Measurements from ENCODE around the gene HOXA7. TPM values are rescaled to one million over a fixed set of nuclear protein-coding genes. Genes with fewer than 3 reads are reported as not detected.
A peak's percentile ranks its signal among the peaks of the same experiment; 100 is the strongest.

The HOXA7 gene
- total RNA-seq, 2 donors from 2014 or later, result 30.2 to 38.9 TPM

DNA sequence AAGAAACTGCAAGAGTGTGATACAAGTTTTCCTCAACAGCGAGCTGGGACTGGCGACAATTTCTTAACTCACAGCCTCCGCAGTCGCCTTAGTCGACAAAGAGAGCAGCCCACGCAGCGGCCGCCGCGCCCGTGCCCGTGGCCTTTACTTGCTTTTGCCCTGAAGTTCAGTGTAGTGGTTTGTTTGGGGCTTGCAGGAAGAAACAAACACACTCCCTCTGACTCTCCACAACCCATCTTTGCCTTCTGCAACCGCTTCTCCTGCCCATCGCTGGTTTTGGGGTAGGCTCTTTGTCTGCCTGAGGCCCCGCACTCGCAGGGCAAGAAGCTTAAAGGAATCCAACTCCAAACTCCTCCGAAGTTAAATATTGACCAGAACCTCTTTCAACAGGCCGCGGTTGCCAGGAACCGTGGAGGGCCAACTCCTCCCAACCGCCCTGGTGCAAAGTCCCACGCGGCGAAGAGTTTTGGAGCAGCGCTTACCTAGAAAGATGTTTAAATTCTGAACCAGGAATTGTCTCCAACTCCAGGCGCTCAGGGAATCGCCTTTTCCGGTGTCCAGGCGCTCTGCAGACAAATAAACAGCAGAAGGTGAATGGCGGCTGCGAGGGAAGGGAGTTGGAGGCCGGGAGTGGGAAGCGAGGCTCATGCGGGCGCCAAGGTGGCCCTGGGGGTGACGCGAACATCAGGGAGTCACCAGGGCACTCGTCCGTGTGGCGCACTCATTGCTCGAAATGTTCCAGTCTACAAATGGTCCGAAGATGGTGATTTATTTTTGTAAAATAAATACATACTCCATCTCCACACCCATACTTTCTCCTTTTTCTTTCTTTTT lies 34.2 kb downstream of the HOXA7 start:
- intact Hi-C loops (cut with DNase I, micrococcal nuclease), result no loop called here
- ATAC-seq (peak; percentile 78), DNase-seq (peak; percentile 77 to 80)

DNA sequence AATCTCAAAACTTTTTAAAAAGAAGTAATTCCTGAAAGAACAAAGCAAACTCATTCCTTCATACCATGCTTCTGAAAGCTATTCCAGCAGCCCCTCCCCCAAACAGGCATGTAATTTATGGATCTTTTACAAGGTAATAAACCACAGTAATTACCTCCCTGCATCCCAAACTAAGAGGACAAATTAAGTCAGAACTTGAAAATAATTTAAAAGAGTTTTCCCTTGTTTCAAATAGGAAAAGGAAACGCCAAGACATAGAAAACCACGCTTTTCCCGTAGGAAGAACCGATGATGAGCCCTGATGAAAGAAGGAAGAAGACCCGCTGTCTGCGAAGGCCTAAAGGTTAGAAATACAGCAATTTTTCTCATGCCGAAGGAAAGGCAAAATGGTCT lies 34.8 kb downstream of the HOXA7 start:
- DNase-seq (peak in 1 of 2 donors; percentile 36), ATAC-seq (peak; percentile 24)
- intact Hi-C loops (cut with DNase I, micrococcal nuclease), result no loop called here

DNA sequence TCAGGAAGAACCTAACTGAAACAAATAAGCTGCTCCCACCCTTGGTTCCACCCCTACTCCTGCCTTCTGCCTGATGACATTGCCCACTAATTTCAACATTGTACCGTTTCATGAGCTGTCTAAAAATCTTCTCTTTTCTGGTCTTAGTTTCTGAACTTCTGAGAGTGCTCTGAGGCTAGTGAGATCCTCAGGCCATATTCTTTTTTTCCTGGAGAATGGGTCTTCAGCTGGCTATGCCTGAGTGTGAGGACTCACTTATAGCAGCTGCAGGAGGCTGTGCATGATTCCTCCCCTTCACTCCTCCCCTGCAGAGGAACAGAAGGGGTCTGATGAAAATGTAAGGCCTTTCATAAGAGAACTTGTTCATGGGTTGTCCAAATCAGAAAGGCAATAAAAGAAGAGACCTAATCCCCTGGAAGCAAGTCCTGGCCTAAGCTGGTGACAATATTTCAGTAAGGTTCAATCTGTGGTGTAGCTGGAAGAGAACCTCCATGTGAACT lies 37.0 kb downstream of the HOXA7 start:
- no peak for DNase-seq
- intact Hi-C loops (cut with DNase I, micrococcal nuclease), result no loop called here
- no peak for ATAC-seq

DNA sequence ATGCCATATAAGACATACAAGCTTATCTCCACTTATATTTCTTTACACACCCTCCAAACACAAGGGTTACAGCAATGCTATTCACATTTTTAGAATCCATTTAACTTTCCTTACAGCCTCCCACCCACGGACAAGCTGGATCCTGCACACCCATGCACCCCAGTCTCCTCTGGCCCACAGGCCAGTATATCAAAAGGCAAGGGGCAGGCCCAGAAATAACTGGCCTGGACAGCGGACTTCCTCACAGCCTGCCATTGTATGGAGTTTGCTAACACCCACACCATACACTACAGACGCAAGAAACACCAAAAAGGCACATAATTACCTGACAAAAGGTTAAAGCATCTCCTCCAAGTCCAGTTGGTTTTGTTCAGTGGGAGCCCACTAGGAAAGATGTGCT lies 37.9 kb downstream of the HOXA7 start:
- intact Hi-C loops (cut with DNase I, micrococcal nuclease), result no loop called here
- ATAC-seq (no peak), DNase-seq (no peak)

DNA sequence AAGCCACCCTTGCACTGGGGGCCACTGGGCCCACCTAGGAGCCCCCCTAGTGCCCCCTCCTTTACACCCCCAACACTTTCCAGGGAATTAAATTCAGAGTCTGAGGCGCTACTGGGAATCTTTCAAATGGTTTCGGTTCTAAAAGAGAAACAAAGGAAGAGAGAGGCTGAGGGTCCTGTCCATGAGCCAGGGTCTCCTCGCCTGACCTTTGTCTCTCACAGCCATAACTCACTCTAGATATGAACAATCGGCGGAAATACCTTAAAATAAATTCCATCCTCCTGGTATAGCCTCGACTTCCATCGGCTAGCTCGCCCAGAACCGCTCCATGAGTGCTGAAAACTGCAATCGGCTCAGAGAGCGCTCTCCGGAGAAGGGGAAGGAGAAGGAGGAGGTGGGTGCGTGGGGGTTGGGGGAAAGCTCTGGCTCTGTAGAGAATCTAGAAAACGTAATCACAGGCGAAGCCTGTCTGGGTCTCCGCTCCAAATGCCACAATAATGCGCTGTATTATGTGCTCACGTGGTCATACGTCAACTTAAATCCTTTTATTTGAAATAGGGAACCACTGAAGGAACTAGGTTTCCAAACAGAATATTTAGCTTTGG lies 38.5 kb downstream of the HOXA7 start:
- intact Hi-C loops (cut with DNase I, micrococcal nuclease), result no loop called here
- ATAC-seq (no peak), DNase-seq (no peak)

DNA sequence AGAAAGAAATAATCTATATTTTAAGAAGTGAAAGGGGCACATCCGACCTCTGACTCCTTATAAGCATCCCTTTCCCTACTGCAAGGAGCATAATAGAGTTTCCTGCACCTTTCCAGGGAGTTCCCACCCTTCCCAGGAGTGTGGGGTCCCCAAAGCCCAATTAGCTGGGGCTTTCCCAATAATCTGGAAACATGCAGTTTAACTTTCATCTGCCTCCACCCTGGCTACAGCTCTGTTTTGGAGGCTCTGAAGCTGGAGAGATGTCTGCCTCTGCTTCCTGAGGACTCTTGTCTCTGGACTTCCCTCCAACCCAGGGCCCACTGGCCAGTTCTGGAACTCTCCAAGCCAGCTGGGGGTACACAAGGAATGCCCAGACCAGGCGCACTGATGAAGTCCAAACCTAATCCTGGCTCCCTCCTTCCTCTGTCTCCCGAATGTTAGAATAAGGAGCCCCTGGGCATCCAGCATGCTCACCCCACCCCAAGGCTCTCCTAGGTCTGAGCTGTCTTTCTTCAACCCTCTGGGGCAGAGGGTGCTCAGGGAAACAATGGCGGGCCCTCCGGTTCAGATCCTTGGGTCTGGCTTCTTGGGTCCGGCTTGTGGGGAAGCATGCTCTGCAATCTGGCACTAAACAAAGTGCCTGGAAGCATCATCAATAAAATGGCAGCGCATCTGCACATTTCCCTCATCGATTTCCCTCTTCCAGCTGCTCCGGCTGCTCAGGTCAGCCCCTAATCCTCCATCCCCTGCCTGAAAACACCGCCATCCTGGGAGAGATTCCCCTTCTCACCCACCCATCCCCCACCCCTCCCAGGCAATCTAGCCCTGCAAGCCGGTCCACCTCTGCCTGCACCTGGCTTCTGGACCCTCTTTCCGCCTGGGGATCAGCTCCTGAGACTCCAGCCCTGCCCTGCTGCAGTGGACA lies 39.3 kb downstream of the HOXA7 start:
- intact Hi-C loops (cut with DNase I, micrococcal nuclease), result no loop called here
- ATAC-seq (no peak), DNase-seq (no peak)

DNA sequence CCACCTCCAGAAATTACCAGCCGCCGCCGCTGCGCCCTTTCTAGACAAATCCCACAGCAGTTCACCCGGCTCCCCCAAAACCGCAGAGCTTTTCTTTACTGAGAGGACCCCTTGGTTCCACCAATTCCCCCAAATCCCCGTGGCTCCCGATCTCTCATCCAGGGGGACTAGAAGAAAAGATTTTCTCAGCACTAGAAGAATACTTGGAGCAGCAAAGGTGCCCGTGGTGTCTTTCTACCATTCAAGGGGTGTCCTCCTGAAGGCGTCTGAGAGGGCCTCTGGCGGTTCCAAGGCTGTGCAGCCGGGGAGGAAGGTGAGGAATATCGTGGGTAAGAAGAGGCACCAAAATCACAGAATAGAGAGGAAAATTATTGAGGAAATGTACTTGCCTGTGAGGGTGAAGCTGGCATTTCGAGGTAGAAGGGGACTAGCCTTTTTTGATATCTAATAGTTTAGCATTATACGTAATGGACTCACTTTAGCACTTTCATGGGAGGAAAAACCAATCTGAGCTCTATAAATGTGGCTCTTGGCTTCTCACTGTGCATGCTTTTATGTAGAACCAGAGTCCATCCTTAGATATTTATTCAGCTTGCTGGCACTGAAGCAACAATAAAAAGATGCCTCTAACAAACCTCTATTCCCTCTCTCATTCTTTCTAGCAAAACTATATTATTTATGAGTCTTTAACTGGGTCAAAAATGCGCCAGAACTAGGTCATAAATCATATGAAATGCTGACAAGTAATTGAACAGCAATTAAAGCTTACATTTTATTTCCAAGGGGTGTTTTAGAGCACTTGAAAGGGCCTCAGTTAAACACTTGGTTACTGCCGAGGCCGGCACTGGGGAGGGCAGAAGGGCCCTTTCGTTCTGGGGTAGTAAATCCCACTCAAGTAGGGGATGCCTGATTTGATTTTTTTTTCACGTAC lies 40.2 kb downstream of the HOXA7 start:
- no peak for ATAC-seq
- no peak for DNase-seq
- intact Hi-C loops (cut with DNase I, micrococcal nuclease), result no loop called here

DNA sequence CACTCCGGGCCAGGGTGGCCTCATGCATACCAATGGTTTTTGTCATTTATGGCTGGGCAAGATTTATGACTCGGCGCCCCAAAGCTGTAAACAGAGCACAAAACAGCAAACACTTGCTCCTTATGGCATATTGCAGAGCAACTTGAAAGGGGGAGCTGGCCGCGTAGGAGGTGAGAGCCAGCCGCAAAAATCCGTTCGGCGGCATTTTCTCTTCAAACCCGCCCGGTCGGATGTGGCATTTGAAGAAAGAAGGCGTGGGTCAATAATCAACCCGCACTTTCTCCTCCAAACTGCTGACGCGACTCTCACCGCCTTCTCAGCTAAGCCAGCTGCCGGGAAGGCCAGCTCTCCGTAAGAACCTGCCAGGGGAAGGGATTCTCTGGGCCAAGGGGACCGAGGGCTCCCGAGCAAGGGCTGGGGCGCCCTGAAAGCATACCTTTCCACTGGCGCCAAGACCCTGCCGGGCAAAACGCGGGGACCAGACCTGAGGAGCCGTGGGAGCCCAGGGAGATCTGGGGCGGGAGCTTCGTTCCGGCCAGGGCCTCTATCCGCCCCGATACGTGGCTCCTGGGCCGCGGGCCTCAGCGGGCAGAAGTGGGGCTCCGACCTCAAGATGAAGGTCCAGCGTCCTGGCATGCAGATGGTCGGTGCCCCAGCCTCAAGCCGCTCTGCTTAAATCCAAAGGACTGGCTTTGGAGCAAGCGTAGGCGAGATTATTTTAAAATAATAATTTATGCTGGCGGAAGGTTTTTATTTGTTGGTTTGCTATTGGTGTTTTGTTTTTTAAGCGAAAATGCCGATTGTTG lies 41.1 kb downstream of the HOXA7 start:
- DNase-seq (peak; percentile 66 to 74), ATAC-seq (peak; percentile 34)
- intact Hi-C loops (cut with DNase I, micrococcal nuclease), result no loop called here

DNA sequence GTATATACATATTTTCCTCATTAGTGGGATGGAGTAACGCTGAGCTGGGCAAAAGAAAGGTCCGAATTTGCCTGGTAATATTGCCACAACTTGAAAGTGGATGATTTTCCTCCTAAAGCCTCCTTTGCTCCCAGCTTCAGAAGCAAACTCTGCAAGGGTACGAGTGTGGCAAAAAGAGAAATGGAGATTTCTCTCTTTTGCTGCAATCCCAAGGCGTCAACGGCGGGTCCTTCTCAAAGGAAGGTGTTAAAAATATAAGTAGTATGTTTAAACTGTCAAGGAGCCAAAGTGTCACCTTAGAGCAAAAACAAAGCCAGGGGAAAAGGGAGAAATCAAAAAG lies 41.6 kb downstream of the HOXA7 start:
- DNase-seq (no peak), ATAC-seq (no peak)
- intact Hi-C loops (cut with DNase I, micrococcal nuclease), result no loop called here

DNA sequence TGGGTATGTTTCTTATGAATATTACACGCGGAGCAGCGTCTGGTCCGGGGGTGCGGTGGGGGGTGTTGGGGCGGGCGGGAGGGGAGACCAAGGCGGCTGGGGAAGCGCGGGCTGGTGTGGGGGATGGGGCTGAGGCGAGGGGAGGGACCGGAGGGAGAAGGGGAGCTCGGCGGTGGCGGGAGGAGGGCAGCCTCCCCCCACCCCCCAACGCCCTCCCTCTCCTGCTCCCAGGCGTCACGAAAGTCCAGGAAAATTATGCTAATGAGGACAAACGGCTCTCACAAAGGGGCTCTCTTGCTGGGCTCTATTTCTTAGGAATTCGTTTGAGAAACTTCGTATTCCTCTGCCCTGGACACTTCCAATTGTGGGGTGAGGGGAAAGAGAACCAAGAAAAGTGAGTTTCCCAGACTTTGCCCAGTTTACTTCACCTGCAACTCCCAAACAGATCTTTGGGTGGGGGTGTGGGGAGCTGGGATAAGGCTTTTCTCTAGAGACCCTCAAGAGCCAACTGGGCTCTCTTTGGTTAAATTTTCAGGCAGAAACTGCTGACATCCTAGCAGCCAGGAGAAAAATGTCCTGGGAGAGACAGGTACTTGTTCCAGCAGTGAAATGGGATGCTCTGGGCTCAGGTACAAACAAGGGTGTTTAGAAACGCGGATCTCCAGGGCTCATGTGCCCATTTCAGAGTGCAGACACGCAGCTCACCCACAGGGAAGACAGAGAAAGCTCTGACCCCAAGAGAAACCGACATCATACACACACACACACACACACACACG lies 42.3 kb downstream of the HOXA7 start:
- intact Hi-C loops (cut with DNase I, micrococcal nuclease), result no loop called here
- peak; percentile 66 to 76 for DNase-seq
- ATAC-seq, result peak; percentile 19

DNA sequence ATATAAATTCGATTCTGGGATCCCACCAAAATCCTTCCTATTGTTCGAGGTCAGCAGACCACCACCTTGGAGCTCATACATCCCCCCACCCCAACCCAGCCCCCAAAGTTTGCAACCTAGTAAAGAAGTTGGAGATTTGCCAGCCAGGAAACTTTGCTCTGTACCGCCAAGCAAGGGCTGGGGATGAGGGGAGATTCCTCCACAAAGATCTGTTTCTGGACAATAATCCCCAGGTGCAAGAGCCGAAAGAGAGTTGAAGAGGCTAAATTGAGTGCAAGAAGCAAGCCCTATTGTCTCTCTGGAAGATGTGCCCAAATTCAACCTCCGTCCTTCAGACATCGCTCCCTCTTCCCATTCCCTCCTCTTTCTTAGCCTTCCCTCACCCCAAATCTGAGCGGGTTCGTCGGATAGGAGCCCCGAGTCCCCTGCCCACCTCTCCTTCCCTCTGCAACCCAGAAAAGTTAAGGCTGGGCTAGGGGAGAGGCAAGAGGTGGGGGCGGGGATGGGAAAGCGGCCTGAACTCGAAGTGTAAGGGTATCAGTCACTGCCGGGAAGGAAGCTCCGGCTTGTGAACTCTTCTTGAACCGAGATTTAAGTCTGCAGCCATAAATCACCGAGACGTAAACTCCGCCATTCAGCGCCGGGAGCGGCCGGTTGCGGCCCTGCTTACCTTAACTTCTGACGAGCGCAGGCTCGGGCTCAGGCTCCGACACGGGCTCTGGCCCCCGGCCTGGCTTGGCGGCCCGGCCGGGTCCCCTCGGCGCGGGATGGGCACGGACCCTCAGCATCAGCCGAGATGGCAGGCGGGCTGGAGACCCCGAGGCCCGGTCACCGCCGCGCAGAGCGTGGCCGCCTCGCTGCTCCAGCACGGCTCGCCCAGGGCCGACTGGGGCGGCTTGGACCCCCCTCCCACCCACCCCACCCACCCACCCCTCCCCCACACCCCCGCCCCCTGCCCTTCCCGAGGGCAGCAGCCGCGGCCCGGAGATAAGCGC lies 43.2 kb downstream of the HOXA7 start:
- DNase-seq (peak; percentile 82 to 85), ATAC-seq (peak; percentile 61)
- intact Hi-C loops (cut with DNase I, micrococcal nuclease), result no loop called here

DNA sequence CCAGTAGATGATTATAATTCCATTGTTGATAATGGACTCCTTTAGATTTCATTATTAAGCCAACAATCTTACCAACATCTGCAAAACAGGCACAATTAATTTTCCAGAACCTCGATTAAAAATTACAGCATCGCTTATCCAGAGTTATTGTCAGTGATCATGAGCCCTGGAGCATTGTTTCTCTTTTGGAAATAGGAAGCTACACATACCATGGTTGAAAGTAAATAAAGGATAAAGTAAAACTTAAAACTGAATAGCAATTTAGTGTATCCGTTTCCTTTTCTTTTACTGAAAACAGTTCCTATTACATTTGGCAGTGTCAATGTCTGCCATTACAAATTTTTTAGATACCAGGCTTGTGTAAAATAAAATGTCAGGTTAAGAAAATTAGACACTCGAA lies 44.1 kb downstream of the HOXA7 start:
- no peak for DNase-seq
- ATAC-seq, result no peak
- intact Hi-C loops (cut with DNase I, micrococcal nuclease), result no loop called here

DNA sequence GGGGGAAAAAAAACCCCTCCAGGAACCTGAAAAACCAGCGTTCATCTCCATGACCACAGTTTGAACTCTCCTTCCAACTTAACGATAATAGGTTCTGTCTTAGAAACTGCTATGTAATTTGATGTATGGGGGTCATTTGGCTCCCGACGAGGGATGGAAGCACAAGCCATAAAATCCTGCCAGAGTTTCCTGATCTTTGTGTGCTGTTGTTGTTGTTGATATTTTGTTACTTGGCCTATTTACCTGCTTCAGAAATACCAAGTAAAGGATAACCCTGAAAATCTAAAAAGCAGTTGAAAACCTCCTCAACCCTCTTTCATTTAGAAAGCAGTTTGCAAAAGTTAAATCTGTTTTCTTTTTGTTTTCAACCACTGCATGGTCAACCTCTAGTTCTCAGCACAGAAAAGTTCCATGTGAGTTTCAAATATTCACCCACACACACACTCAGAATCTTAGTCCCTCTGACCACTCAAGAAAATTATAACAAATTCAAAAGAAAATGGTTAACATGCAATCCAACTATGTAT lies 44.7 kb downstream of the HOXA7 start:
- intact Hi-C loops (cut with DNase I, micrococcal nuclease), result no loop called here
- ATAC-seq, result no peak
- DNase-seq, result no peak

DNA sequence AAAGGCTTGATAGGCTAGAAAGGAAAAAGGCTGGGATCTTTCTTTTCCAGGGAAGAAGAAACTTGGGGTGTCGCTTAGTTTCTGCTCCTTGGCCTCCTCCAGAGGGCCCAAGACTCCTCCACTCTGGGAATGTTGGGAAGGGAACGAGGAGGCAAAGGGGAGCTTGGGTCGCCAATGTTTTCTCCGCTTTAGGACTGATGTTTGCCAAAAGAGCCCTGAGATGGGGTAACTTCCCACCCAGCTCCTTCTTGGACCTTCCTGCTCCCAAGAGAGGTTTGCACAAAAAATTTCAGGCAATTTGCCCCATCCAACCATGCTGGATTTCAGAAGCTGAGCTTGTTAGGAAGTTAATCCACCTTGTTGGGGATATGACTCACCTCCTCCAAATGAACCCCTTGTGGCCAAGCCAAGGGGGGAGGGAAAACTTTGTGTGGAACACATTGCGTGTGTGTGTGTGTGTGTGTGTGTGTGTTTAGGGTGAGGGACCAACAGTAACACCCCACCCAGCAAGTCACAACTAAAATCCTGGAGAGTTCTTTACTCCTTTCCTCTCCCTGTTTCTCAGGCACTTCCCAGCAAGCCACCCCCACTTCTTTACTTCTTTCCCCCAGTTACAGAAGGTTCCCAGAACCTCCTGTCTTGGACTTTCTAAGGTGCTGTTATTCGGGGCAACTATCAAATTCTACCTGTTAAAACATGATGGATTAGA lies 45.3 kb downstream of the HOXA7 start:
- intact Hi-C loops (cut with DNase I, micrococcal nuclease), result no loop called here
- ATAC-seq, result no peak
- peak in 1 of 2 donors; percentile 61 for DNase-seq

Measured in left colon (tissue), 2 donors.